Raji (cell line): ENCODE measurements around the gene KDM2A.
A peak's percentile ranks its signal among the peaks of the same experiment; 100 is the strongest.

Source experiments
- POLR2A ChIP-seq: IDR thresholded peaks from 2 replicates; pipeline ENCODE4 v1.6.1; 2011; ENCODE audit warnings: low read depth, low read length, control low read depth; ENCODE audit not compliant: insufficient read depth

Gene KDM2A

DNA sequence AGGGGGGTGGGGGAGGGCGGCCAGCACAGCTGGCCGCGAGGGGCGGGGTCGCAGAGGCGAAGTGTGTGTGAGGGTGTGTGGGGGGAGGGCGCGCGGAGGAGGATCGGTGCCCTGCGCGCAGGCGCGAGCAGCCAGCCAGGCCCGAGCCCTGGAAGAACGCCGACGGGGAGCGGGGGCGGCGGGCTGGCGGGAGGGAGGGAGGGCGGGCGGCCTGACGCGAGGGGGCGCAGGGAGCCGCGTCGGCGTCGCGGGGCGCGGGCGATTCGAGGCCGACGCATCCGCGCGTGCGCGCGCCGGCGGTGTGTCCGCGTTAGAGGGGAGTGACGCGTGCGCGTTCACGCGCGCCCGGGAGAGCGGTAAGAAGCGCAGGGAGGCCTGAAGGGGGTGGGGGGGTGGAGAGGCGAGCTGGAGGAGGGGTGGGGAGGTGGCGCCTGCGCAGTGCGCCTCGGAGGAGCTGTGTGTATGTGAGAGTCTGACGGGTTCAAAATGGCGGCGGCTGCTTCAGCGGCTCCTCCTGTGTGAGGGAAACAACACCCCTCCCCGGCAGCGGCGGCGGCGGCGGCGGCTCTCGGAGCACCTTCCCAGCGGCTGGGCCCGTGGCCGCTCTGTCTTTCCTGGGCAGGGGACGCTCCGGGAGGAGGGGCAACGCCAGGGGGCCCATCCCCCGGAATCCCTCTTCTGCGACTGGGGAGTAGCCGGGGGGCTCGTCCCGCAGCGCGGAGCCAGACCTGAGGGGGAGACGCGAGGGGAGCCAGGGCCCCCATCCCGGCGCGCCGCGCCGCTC lies at the start of gene KDM2A:
Gene KDM2A (plus strand): TSS at position 463 of the 784 bp plus-strand sequence. CDS start 2,054 bp downstream, outside the sequence.
- peak; percentile 77 for TF ChIP-seq POLR2A

DNA sequence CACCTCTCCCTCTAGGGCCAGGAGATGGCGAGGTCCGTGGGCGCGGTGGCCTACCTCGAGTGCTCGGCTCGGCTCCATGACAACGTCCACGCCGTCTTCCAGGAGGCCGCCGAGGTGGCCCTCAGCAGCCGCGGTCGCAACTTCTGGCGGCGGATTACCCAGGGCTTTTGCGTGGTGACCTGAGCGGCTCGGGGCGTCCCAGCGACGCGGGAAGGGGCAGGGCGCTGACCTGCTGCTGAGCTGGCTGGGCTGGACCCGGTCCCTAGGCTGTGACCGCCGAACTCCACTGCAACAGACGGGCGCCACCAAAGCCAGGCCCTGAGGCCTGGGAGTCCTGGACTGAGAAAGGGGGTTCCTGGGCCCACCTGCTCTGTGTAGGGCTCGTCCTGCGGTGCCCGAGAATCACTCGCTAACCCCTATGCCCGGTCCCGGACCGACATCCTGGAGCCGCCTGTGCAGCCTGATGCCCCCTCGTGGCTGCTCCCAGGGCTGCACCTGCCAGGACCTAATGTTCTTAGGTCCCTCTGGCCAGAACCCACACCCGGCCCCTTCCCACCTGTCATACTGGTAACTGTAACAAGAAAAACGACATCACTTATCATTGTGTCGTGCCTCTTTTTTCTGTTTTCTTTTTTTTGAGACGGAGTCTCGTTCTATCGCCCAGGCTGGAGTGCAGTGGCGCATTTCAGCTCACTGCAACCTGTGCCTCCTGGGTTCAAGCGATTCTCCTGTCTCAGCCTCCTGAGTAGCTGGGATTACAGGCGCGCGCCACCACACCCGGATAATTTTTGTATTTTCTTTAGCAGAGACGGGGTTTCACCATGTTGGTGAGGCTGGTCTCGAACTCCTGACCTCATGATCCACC lies 47.4 kb upstream of the KDM2A start:
- no peak for TF ChIP-seq POLR2A

- TF ChIP-seq POLR2A: no peak
These were observed 46.8 kb upstream of the KDM2A start for GRCh38 chr11:67072295-67072694.

- TF ChIP-seq POLR2A: no peak
These were observed 45.2 kb upstream of the KDM2A start for GRCh38 chr11:67073908-67074307.

- TF ChIP-seq POLR2A: no peak
These were observed 42.9 kb upstream of the KDM2A start for GRCh38 chr11:67076202-67076601.

- no peak for TF ChIP-seq POLR2A
These were observed 39.9 kb upstream of the KDM2A start for GRCh38 chr11:67079065-67079705.

GRCh38 chr11:67082071-67082791 lies 36.8 kb upstream of the KDM2A start:
- TF ChIP-seq POLR2A: no peak

DNA sequence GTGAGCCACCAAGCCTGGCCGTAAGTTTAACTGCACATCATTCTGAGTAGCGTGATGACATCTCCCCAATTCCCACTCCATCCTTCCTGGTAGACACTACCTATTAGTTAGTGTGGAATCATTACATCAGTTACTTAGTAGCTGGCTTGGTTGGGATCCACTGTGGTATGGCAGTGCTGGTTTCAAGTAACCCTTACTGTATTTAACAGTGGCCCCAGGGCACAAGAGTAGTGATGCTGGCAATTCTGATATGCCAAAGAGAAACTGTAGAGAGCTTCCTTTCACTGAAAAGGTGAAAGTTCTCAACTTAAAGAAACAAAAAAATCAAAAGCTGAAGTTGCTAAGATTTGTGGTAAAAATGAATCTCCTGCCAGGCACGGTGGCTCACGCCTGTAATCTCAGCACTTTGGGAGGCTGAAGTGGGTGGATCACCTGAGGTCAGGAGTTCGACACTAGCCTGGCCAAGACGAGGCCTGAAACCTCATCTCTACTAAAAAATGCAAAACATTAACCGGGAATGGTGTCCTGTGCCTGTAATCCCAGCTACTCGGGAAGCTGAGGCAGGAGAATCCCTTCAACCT lies 35.2 kb upstream of the KDM2A start:
- no peak for TF ChIP-seq POLR2A

DNA sequence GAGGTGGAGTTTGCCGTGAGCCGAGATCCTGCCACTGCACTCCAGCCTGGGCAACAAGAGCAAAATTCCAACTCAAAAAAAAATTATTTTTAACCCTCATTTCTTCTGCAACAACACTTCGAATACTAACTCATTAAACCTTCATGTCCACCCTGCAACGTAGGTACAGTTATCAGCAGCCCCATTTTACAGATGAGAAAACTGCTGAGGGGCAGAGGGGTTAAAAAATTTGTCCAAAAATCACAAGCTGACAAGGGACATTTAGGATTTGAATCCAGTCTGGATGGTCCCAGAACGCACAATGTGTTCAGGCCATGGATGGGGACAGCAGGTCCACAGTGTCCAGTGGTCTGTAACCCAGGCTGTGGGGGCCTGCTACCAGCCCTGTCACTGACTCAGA lies 33.4 kb upstream of the KDM2A start:
- TF ChIP-seq POLR2A: no peak

- no peak for TF ChIP-seq POLR2A
These were observed 28.3 kb upstream of the KDM2A start for GRCh38 chr11:67090717-67091116.

DNA sequence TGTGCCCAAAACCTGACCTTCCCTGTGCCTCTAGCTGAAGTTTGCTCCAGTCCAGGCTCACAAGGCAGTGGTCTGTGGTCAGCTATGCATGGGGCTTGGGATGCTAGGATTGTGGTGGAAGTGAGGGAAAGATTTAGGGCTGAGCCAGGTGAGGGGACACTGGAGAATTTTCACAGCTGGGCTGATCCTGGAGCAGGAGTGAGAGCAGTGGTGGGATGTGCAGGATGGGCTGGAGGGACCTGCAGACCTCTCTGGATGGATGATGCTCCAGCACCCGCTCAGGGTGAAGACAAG lies 23.9 kb upstream of the KDM2A start:
- TF ChIP-seq POLR2A: no peak

GRCh38 chr11:67098799-67099429 lies 20.1 kb upstream of the KDM2A start:
- no peak for TF ChIP-seq POLR2A

GRCh38 chr11:67099831-67100324 lies 19.2 kb upstream of the KDM2A start:
- no peak for TF ChIP-seq POLR2A

DNA sequence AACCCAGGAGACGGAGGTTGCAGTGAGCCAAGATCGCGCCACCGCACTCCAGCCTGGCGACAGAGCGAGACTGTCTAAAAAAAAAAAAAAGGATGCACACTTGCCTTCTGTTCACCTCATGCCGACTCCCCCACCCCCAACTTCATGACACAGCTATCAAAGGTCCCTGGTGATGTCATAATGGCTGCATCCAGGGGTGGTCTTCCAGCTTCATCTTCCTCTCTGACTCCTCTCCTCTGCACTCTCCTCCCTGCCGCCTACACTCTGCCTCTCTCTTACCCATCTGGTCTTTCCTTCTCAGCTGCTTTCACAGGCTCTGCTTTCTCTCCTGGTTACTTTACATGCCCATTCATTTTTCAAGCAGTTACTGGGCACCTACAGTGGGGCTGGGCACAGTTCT lies 16.4 kb upstream of the KDM2A start:
- no peak for TF ChIP-seq POLR2A
